GM12878 (cell line): ENCODE measurements around the gene LRRC15. TPM values are rescaled to one million over a fixed set of nuclear protein-coding genes. Genes with fewer than 3 reads are reported as not detected.

Experiments used
- ATAC-seq: fragments of 200-7000 bp; cut with Tn5 transposase; 3 replicates; pipeline ENCODE4 v1.9.1; 2020; ENCODE audit warnings: mild to moderate bottlenecking, moderate library complexity
- BruUV-seq: library from RNA; stranded (reverse); fragments of 400-500 nt; replicated peaks from 2 replicates; lab custom pipeline; 2021; lab: Mats Ljungman, UMichigan
- CTCF ChIA-PET: fragments of 300-600 bp; sonication (Branson Sonifier 250); formaldehyde crosslinking; extraction: SDS; loops from one replicate; lab custom pipeline; 2021; ENCODE audit warnings: inconsistent platforms; lab: Yijun Ruan, JAX
- POLR2A ChIA-PET: fragments of 350-600 bp; formaldehyde crosslinking; extraction: SDS; loops from one replicate; lab custom pipeline; 2021; ENCODE audit warnings: inconsistent platforms; lab: Charles Lee
- RAD21 ChIA-PET: fragments of 300-600 bp; sonication (Branson Sonifier 250); formaldehyde crosslinking; loops from one replicate; lab custom pipeline; 2023; ENCODE audit warnings: antibody characterized with exemption; ENCODE audit not compliant: unreplicated experiment; lab: Charles Lee
- SMC1A ChIA-PET: fragments of 300-600 bp; sonication (Branson Sonifier 250); formaldehyde crosslinking; loops from one replicate; lab custom pipeline; 2023; ENCODE audit not compliant: unreplicated experiment, uncharacterized antibody; lab: Charles Lee
- DNase-seq: peaks from one replicate; pipeline ENCODE4 v3.0.0-alpha.2; 2011; ENCODE audit warnings: low read depth, low spot score
- FAIRE-seq: peaks from 3 replicates; lab custom pipeline; 2011; peaks lifted over from hg19 to GRCh38; lab: Jason Lieb, UNC
- H2AFZ ChIP-seq: 2 replicates; pipeline ENCODE4 v1.6.0; 2011; ENCODE audit warnings: low read depth, low read length, control low read depth; ENCODE audit not compliant: control insufficient read depth
- H3K27ac ChIP-seq: 2 replicates; pipeline ENCODE4 v1.5.1; 2011; ENCODE audit warnings: control low read depth; ENCODE audit not compliant: control insufficient read depth, insufficient read depth
- H3K27me3 ChIP-seq, 2 experiments: replicated peaks in 1 of 2; 2 replicates each; pipeline versions ENCODE4 v1.6.0 to v1.6.1; 2011; ENCODE audit warnings: low read length in 1 of 2; ENCODE audit not compliant: control insufficient read depth in 2 of 2, insufficient read depth in 2 of 2
- H3K36me3 ChIP-seq, 2 experiments: 2 replicates each; pipeline ENCODE4 v1.5.1; 2011; ENCODE audit warnings: low read length in 1 of 2; ENCODE audit not compliant: control insufficient read depth in 2 of 2, insufficient read depth in 2 of 2
- H3K4me1 ChIP-seq: 2 replicates; pipeline ENCODE4 v1.6.1; 2011; ENCODE audit warnings: mild to moderate bottlenecking, low read length, moderate library complexity, mixed read lengths; ENCODE audit not compliant: control insufficient read depth, insufficient read depth
- H3K4me2 ChIP-seq: 2 replicates; pipeline ENCODE4 v1.6.0; 2011; ENCODE audit warnings: control low read depth; ENCODE audit not compliant: control insufficient read depth, insufficient read depth
- H3K4me3 ChIP-seq: fragments of 200-600 bp; sonication (generic); 2 replicates; pipeline ENCODE4 v1.5.1; 2016
- H3K79me2 ChIP-seq: 2 replicates; pipeline ENCODE4 v1.6.0; 2011; ENCODE audit warnings: low read length; ENCODE audit not compliant: control insufficient read depth, insufficient read depth
- H3K9ac ChIP-seq: 2 replicates; pipeline ENCODE4 v1.8.0; 2011; ENCODE audit warnings: low read length, control low read depth, mixed read lengths; ENCODE audit not compliant: control insufficient read depth, insufficient read depth
- H3K9me3 ChIP-seq: replicated peaks from 3 replicates; pipeline ENCODE4 v1.5.1; 2011; ENCODE audit warnings: mild to moderate bottlenecking, low read length; ENCODE audit not compliant: control insufficient read depth, insufficient read depth
- H4K20me1 ChIP-seq: 2 replicates; pipeline ENCODE4 v1.6.0; 2011; ENCODE audit not compliant: control insufficient read depth, insufficient read depth
- ETV6 ChIP-seq, 2 experiments: fragments of 450-650 bp in 1 of 2; IDR thresholded peaks in 1 of 2; conservative IDR thresholded peaks in 1 of 2; 2 replicates each; pipeline ENCODE4 v1.6.1; 2014; ENCODE audit warnings: antibody characterized with exemption in 1 of 2, borderline replicate concordance in 1 of 2, low read depth in 1 of 2, mild to moderate bottlenecking in 1 of 2, moderate library complexity in 1 of 2
- FOXK2 ChIP-seq: fragments of 450-650 bp; IDR thresholded peaks from 2 replicates; pipeline ENCODE4 v1.6.1; 2017; ENCODE audit warnings: mild to moderate bottlenecking, moderate library complexity
- HCFC1 ChIP-seq: fragments of 150-350 bp; IDR thresholded peaks from 2 replicates; pipeline ENCODE4 v1.6.1; 2014; ENCODE audit warnings: low read length
- MTA3 ChIP-seq: IDR thresholded peaks from 2 replicates; pipeline ENCODE4 v1.6.1; 2012; ENCODE audit warnings: low read length, inconsistent platforms, borderline replicate concordance
- NFYA ChIP-seq: IDR thresholded peaks from 2 replicates; pipeline ENCODE4 v1.6.1; 2011; ENCODE audit warnings: low read depth, mild to moderate bottlenecking, low read length, improper control_type of control experiment, borderline replicate concordance
- PBX3 ChIP-seq: IDR thresholded peaks from 2 replicates; pipeline ENCODE4 v1.6.1; 2011; ENCODE audit warnings: mild to moderate bottlenecking, low read depth, low read length, moderate library complexity; ENCODE audit not compliant: insufficient replicate concordance
- SMAD1 ChIP-seq: fragments of 450-650 bp; IDR thresholded peaks from 2 replicates; pipeline ENCODE4 v1.6.1; 2018; ENCODE audit warnings: mild to moderate bottlenecking, low read depth; ENCODE audit not compliant: partially characterized antibody
- SMC3 ChIP-seq: IDR thresholded peaks from 2 replicates; pipeline ENCODE4 v1.6.1; 2011; ENCODE audit warnings: low read length, improper control_type of control experiment, borderline replicate concordance
- SREBF1 ChIP-seq: IDR thresholded peaks from 2 replicates; pipeline ENCODE4 v1.6.1; 2012; ENCODE audit warnings: mild to moderate bottlenecking, low read length
- STAT3 ChIP-seq: IDR thresholded peaks from 2 replicates; pipeline ENCODE4 v1.6.1; 2011; ENCODE audit warnings: low read depth, low read length, improper control_type of control experiment
- ZNF622 ChIP-seq: fragments of 450-650 bp; IDR thresholded peaks from 2 replicates; pipeline ENCODE4 v1.6.1; 2017; ENCODE audit warnings: mild to moderate bottlenecking, inconsistent platforms
- ZNF687 ChIP-seq: fragments of 450-650 bp; IDR thresholded peaks from 2 replicates; pipeline ENCODE4 v1.6.1; 2017; ENCODE audit warnings: mild to moderate bottlenecking, moderate library complexity
- ZZZ3 ChIP-seq: IDR thresholded peaks from 2 replicates; pipeline ENCODE4 v1.6.1; 2011; ENCODE audit warnings: low read depth; ENCODE audit not compliant: control insufficient read depth, insufficient read length
- WGBS: methylation state at CpG from one replicate; pipeline ENCODE4 v1.1.6; 2016; ENCODE audit warnings: low lambda C conversion rate; ENCODE audit not compliant: insufficient replicate concordance, insufficient coverage; ENCODE audit errors: missing lambda C conversion rate; 5-methylcytosine and 5-hydroxymethylcytosine counted together
- in situ Hi-C: fragments of 300-500 bp; cut with MboI; formaldehyde crosslinking; loops from 9 replicates; pipeline ENCODE4 v1.14.3; 2018; ENCODE audit warnings: mixed read lengths
- intact Hi-C: fragments of 100-400 bp; cut with micrococcal nuclease; formaldehyde crosslinking; loops from one replicate; pipeline ENCODE4 v1.14.2; 2022; ENCODE audit not compliant: unreplicated experiment
- polyA plus RNA-seq, 11 experiments: library from polyadenylated mRNA; depleted of rRNA in 4 of 11; unstranded in 6 of 11; stranded (reverse) in 5 of 11; fragments of >200 nt; fragmentation: Nextera tagmentation in 4 of 11; fragmentation: Illumina TruSeq in 1 of 11; extraction: Ambion mirVana in 4 of 11; extraction: Trizol in 1 of 11; gene quantifications; 1 replicate in 1 of 11; 2 replicates in 10 of 11; pipeline versions ENCODE4 v1.2.1 to v1.2.3, GENCODE V29; 2011 to 2016; ENCODE audit warnings: inconsistent platforms in 2 of 11, missing spikeins in 2 of 11, low read depth in 1 of 11
- total RNA-seq, 4 experiments: library from RNA; depleted of rRNA in 3 of 4; stranded (reverse); fragments of >200 nt in 3 of 4; fragmentation: Illumina TruSeq in 1 of 4; extraction: Trizol in 1 of 4; gene quantifications; 2 replicates each; pipeline versions ENCODE4 v1.2.1 to v1.2.3, GENCODE V29; 2013 to 2021

Gene LRRC15
- total and polyA plus RNA-seq, 10 of the 15 experiments (the other 5 are each of a cell fraction or from before 2014, with no cell fraction given): not detected

GRCh38 chr3:194386066-194386465 is 16.5 kb upstream of the LRRC15 start:
- Histone ChIP-seq H3K9me3 (peaks cover 2% of the 10 kb centered on the region; the same call in 1 of the 3 replicates), H3K4me2 (no peak overlapping the region), H3K36me3 (no peaks in the 10 kb centered on the region), H3K4me3 (no peak overlapping the region), H3K9ac (no peak overlapping the region), H3K27me3 (no peaks in the 10 kb centered on the region), H4K20me1 (no peaks in the 10 kb centered on the region), H3K79me2 (no peaks in the 10 kb centered on the region), H3K27ac (no peak overlapping the region), H2AFZ (no peak overlapping the region), H3K4me1 (no peaks in the 10 kb centered on the region)
- 61% methylated on average over 15 of the region's 15 CpGs for WGBS
- no peak for FAIRE-seq
- no peak for DNase-seq
- RAD21 ChIA-PET: no interaction called here
- TF ChIP-seq HCFC1 (no peak), STAT3 (no peak), MTA3 (no peak), PBX3 (no peak), ETV6 (conservative IDR thresholded peaks at IDR 0.05 in 1 of 2, IDR thresholded peaks at IDR 0.05 in 1 of 2; ENCODE audit: borderline replicate concordance in 1 of 2, low read depth in 1 of 2) (no peak)
- ATAC-seq: no peak
- SMC1A ChIA-PET: no interaction called here
- POLR2A ChIA-PET: no interaction called here
- in situ Hi-C loops (no loop called here), intact Hi-C loops (no loop called here)
- BruUV-seq: no TSS peak
- CTCF ChIA-PET: interaction anchor here (0.8 to 1.1 kb wide), 2 partner anchors 42 to 52 kb away, joined by 3 to 4 read pairs; no protein-coding TSS in a partner anchor

- POLR2A ChIA-PET: no interaction called here
- CTCF ChIA-PET: no interaction called here
- H2AFZ ChIP-seq: no peak overlapping the region
- no peak overlapping the region for H3K4me3 ChIP-seq
- no peak overlapping the region for H3K4me2 ChIP-seq
- no peaks in the 10 kb centered on the region for H3K9me3 ChIP-seq
- H4K20me1 ChIP-seq: no peaks in the 10 kb centered on the region
- RAD21 ChIA-PET: no interaction called here
- in situ Hi-C loops (no loop called here), intact Hi-C loops (no loop called here)
- no peaks in the 10 kb centered on the region for H3K79me2 ChIP-seq
- no peak overlapping the region for H3K27ac ChIP-seq
- no peaks in the 10 kb centered on the region for H3K4me1 ChIP-seq
- SMC1A ChIA-PET: no interaction called here
- ATAC-seq (no peak), DNase-seq (no peak), FAIRE-seq (no peak)
- 49% methylated on average over 12 of the region's 12 CpGs for WGBS
- H3K27me3 ChIP-seq: no peaks in the 10 kb centered on the region; a peak in 2 of 4 replicates
- BruUV-seq: no TSS peak
- no peak overlapping the region for H3K9ac ChIP-seq
- no peaks in the 10 kb centered on the region for H3K36me3 ChIP-seq
- TF ChIP-seq ZZZ3 (no peak), SMAD1 (no peak), SMC3 (no peak), SREBF1 (no peak), NFYA (no peak), FOXK2 (no peak), ZNF622 (no peak), ZNF687 (no peak)
Measured at GRCh38 chr3:194384569-194385001, 15.0 kb upstream of the LRRC15 start.
